Suppressor macrophage treated with lipopolysaccharide for 1 hour (primary cell): Measurements from ENCODE around the gene BRD9.

Experiments used
- DNase-seq, 3 donors: peaks; one replicate each; pipeline ENCODE4 v3.0.0-alpha.2; 2020 to 2022

Gene BRD9

GRCh38 chr5:876398-877365, 15.9 kb downstream of the BRD9 start:
- no peak for DNase-seq

DNA sequence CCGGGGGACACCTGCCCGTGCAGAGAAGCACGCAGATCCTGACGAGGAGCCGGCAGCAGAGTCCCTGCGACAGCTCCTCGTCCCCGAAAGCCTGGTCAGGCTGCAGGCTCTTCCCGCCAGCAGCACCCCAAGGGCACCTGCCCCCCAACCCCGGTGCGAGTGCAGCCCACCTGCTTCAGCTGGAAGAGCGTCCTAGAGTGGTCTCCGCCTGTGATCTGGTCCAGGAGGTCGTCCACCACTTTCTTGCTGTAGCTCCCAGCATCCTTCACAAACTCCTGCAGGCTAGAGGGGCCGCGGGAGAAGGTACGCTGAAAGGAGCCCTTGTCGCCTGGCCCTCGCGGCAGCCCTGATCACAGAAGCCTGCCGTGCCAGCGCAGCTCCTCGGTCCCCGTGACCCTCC, 16.7 kb downstream of the BRD9 start:
- DNase-seq = no peak

- no peak for DNase-seq
These were observed 19.3 kb downstream of the BRD9 start for GRCh38 chr5:873328-873727.

- DNase-seq = no peak
These were observed 20.3 kb downstream of the BRD9 start for GRCh38 chr5:872301-872700.

DNA sequence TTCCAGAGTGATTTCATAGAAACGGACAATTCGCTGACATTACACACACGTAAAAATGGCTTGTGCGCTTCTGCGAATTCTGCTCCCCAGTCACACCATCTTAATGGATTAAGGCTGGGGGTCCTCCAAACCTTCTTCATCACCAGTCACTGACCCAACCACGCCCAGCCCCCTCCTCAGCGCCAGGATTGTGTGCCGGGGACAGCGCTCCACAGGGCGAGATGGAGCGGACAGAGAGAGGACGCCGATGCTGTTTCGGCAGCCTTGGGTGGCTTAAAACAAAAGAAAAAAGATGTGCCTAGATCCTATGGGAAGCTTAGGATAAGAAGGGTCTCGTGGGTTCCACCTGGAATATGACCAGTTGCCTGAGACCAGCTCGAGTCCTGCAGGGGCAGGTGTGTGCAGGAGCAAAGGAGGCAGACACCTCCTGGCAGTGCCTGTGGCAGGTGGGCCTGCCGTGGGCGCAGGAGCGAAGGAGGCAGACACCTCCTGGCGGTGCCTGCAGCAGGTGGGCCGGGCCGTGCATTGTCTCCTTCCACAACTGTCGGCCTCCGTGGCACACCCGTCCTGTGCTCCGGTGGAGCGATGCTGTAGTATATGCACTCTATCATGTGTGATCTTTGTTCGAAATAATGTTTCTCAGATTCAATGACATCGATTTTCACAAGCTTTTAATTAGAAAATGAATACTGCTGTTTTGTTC, 20.9 kb downstream of the BRD9 start:
- DNase-seq = no peak

DNA sequence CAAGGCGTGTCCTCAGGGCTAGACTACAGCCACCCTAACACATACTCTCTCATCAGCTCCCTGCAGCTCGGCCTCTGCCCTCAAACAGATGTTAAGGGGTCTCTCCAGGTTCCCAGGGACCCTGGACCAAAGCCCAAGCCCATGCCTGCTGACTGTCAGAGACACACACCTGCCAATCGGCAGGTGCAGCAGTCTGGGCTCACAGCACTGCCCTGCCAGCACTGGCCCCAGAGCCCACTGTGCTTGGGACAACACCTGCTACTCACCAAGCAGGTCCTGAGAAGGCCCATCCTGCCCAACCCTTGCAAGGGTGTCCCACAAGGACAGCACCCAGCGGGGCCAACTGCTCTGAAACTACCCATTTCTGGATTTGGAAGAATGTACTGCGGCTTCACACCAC, 21.6 kb downstream of the BRD9 start:
- DNase-seq = no peak

GRCh38 chr5:868428-869135, 24.0 kb downstream of the BRD9 start:
- no peak for DNase-seq

DNA sequence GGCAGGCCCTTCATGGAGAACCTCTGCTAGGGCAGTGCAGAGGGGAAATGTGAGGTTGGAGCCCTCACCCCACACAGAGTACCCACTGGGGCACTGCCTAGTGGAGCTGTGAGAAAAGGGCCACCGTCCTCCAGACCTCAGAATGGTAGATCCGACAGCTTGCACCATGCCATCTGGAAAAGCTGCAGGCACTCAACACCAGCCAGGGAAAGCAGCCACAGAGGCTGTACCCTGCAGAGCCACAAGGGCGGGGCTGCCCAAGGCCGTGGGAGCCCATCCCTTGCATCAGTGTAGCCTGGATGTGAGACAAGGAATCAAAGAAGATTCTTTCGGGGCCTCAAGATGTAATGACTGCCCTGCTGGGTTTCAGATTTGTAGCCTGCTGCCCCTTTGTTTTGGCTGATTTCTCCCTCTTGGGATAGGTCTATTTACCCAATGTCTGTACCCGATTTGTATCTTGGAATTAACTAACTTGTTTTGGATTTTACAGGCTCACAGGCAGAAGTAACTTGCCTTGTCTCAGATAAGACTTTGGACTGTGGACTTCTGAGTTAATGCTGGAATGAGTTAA, 25.2 kb downstream of the BRD9 start:
- DNase-seq = no peak

GRCh38 chr5:865771-866170, 26.8 kb downstream of the BRD9 start:
- DNase-seq = no peak

GRCh38 chr5:865168-865521, 27.5 kb downstream of the BRD9 start:
- no peak for DNase-seq

GRCh38 chr5:864492-865167, 28.0 kb downstream of the BRD9 start:
- DNase-seq = no peak

GRCh38 chr5:863244-863805, 29.3 kb downstream of the BRD9 start:
- no peak for DNase-seq

GRCh38 chr5:862367-863243, 30.0 kb downstream of the BRD9 start:
- no peak for DNase-seq

DNA sequence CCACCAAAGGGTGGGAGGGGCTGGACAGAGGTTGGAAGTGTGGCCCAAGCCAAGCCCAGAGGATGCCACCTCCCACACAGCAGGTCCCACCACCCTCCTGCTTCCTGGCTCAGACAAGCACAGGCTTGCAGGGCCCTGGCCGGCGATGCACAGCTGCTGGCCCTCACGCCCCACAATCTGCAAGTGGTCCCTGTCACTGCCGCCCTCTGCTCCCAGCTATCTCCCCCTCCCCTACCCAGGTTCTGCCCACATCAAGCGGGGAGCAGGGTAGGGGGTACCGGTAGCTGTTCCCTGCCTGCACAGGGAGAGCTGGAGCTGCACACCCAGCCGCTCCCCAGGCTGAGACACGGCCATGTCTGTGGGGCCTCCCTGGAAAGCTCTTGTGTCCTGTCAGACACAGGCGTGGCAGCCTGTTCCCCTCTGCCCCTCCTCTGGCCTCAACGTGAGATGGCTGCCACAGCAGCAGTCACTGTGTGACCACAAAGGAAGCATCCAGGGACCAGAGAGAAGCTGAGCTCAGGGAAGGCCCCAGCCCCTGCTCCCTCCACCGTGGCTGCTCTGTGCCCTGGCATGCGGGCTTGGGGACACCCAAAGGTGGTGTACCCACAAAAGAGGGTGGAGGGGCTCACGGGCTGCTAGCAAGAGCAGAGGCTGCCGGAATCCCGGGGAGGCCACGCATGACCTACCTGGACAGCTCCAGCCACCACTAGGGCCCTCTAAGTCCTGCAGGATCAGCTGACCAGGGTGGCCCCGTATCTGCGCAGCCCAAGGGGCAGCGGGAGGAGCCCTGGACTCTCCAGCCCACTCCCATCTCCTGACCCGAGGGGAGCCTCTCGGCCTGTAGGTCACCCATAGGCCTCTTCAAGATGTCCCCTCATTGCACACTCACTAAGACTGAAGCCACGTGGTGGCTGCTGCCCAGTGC, 30.9 kb downstream of the BRD9 start:
- DNase-seq = no peak

DNA sequence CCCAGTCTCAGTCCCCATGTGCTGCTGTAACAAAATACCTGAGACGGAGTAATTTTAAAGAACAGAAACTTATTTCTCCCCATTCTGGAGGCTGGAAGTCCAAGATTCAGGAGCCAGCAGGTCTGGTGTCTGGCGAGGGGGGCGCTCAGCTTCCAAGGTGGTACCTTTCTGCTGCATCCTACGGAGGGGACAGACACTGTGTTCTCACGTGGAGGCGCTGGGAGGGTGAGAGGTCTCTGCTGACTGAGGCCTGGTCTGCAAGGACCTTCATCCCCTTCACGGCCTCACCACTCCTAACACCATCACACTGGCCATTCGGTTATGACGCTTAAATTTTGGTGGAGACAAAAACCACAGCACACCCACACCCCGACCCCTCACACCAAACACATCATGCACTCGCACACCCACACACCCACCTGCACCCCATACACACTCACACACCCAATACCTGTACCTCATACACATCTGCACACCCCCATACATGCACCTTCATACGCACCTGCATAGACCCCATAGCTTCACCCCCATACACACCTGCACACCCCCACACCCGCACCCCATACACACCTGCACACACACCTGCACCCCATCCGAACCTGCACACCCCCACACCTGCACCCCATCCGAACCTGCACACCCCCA, 32.0 kb downstream of the BRD9 start:
- DNase-seq = no peak

DNA sequence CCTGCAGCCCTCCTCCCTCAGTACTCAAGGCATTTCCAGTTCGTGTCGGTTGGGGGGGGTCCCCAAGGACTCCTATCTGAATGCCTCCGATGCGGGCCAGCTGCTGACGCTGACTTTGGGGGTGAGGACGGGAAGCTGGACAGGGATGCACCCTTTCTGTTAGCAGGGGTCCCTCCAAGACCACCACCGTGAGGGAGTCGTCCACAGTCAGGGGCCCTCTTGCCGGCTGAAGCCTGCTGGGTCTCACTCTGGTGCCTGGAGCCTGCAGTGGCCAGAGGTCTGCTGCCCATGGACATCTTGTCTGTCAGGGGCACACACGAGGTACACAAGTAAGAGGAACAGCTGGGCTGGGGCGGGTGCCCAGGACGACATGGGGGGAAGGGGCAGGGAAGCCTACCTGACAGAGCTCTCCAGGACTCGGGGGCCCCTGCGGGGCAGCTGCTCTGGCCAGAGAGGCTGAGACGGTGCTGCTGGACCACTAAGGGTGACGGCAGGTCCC, 32.8 kb downstream of the BRD9 start:
- DNase-seq = no peak

DNA sequence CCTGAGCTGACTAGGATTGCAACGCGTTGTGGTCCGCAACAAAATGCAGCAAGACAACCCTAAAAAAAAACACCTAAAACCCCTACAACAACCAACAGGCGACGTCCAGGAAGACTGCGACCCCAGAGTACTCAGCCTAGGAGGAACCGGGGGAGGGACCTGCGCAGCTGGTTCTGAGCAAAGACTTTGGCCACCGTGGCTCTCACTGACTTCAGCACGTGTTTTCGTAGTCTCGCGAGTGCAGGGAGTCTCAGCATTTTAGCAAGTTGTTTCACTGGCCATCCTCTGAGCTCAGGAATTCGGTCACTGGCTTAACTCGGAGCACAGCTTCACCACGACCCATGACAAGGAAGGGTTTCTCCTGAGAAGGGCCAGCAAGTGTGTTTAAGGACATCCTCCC, 33.2 kb downstream of the BRD9 start:
- DNase-seq = no peak

GRCh38 chr5:858726-859125, 33.9 kb downstream of the BRD9 start:
- DNase-seq = no peak
